Keratinocyte (primary cell): Measurements from ENCODE around the gene FAM219A.

Source experiments
- CTCF ChIP-seq, 3 experiments: IDR thresholded peaks in 1 of 3; conservative IDR thresholded peaks in 1 of 3; optimal IDR thresholded peaks in 1 of 3; 2 replicates in 2 of 3; 3 replicates in 1 of 3; pipeline versions ENCODE3 to v1.5.1; 2011; ENCODE audit warnings: low read length in 3 of 3, mild to moderate bottlenecking in 3 of 3, moderate library complexity in 2 of 3, control low read depth in 1 of 3, inconsistent platforms in 1 of 3; ENCODE audit not compliant: insufficient read depth in 2 of 3; ENCODE audit errors: extremely low read depth in 1 of 3
- EZH2 ChIP-seq: IDR thresholded peaks from one replicate; pipeline ENCODE4 v1.6.1; 2012; ENCODE audit warnings: inconsistent platforms, mild to moderate bottlenecking, low read length, moderate library complexity

- TF ChIP-seq CTCF (optimal IDR thresholded peaks at IDR 0.05 in 1 of 3, IDR thresholded peaks at IDR 0.05 in 1 of 3, conservative IDR thresholded peaks at IDR 0.05 in 1 of 3; ENCODE audit: extremely low read depth in 1 of 3, insufficient read depth in 2 of 3, low read length in 3 of 3) (no peak), EZH2 (no peak)
These were observed 28.2 kb upstream of the FAM219A start for GRCh38 chr9:34486572-34486971.
